ENCODE measurements around the gene MYO6.

GRCh38 chr6:75943381-75943780 lies 194.3 kb downstream of the MYO6 start:
- TF ChIP-seq EZH2 (IDR thresholded peaks at IDR 0.05; ENCODE audit: low read length), result no peak
- no peak for TF ChIP-seq CTCF (optimal IDR thresholded peaks at IDR 0.05 in 1 of 3, IDR thresholded peaks at IDR 0.05 in 1 of 3, conservative IDR thresholded peaks at IDR 0.05 in 1 of 3; ENCODE audit: extremely low read depth in 1 of 3, insufficient read depth in 2 of 3, low read length in 3 of 3)
